ENCODE data around the gene GPR162. TPM values are rescaled to one million over a fixed set of nuclear protein-coding genes. Genes with fewer than 3 reads are reported as not detected.
A peak's percentile ranks its signal among the peaks of the same experiment; 100 is the strongest.

GPR162 gene
- total and polyA plus RNA-seq, 7 donors, result 1.2 to 16.1 (median 7.3) TPM

DNA sequence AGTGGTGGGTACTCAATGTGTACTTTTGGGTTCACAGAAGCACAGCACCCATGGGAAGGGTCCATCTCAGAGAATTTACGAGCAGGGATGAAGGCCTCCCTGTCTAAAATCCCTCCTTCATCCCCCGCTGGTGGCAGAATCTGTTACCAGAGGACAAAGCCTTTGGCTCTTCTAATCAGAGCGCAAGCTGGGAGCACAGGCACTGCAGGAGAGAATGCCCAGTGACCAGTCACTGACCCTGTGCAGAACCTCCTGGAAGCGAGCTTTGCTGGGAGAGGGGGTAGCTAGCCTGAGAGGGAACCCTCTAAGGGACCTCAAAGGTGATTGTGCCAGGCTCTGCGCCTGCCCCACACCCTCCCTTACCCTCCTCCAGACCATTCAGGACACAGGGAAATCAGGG lies 1.5 kb upstream of the GPR162 start:
- no peaks in the 10 kb centered on the region for H3K36me3 ChIP-seq
- H3K4me1 ChIP-seq, result peaks cover 0 to 21% (median 17%) of the 10 kb centered on the region in 4 donors
- no peak overlapping the region for H3K27ac ChIP-seq
- intact Hi-C loops (cut with DNase I), result no loop called here
- no peaks in the 10 kb centered on the region for H3K9me3 ChIP-seq
- DNase-seq, result no peak
- H3K4me3 ChIP-seq, result no peak overlapping the region
- no peak for TF ChIP-seq POLR2A (IDR thresholded peaks at IDR 0.05)
- TF ChIP-seq, protein P1, sequence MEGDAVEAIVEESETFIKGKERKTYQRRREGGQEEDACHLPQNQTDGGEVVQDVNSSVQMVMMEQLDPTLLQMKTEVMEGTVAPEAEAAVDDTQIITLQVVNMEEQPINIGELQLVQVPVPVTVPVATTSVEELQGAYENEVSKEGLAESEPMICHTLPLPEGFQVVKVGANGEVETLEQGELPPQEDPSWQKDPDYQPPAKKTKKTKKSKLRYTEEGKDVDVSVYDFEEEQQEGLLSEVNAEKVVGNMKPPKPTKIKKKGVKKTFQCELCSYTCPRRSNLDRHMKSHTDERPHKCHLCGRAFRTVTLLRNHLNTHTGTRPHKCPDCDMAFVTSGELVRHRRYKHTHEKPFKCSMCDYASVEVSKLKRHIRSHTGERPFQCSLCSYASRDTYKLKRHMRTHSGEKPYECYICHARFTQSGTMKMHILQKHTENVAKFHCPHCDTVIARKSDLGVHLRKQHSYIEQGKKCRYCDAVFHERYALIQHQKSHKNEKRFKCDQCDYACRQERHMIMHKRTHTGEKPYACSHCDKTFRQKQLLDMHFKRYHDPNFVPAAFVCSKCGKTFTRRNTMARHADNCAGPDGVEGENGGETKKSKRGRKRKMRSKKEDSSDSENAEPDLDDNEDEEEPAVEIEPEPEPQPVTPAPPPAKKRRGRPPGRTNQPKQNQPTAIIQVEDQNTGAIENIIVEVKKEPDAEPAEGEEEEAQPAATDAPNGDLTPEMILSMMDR (IDR thresholded peaks at IDR 0.05), result no peak
- TF ChIP-seq POLR2AphosphoS5 (IDR thresholded peaks at IDR 0.05), result no peak
- TF ChIP-seq EP300 (IDR thresholded peaks at IDR 0.05), result no peak
- 80 to 89% methylated on average over 5 of the region's 5 CpGs for WGBS, 2 donors
- H3K27me3 ChIP-seq, result no peaks in the 10 kb centered on the region

DNA sequence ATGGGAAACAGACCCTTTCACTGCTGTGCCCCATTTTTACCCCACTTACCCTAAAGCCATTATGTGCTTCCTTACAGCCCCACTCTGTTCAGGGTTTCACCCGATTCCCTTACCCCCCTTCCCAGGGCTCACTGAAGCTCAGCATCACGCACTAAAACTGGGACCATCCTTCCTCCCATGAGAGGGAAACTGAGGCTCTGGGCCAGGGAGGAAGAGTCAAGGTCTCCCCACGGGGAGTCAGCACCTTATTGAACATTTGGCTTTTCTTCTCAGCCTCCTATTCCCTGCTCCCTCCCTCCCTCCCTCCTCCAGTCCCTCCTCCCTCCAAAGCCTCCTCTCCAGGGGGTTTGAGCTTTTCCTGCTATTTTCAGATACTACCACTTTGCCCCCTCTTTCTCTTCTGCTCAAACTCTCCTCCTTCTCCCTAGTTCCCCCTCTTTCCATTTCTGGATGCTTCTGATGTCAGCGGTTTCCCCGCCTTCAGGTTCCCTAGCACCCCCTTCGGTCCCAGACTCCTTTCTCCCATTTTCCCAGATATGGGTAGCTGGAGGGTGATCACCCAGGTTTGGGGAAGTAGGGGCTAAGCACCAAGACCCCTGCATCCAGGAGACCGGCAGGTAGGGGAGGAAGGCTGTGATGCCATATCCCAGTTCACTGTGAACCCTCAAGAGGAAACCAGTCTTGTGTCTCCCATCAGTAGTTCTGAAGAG lies 960 bp downstream of the GPR162 start:
- H3K27me3 ChIP-seq, result no peaks in the 10 kb centered on the region
- peak overlapping the region in 1 of 4 donors; percentile 68 for H3K27ac ChIP-seq
- peak overlapping the region in 3 of 4 donors; percentile 47 to 58 (median 58) for H3K4me3 ChIP-seq
- no peaks in the 10 kb centered on the region for H3K9me3 ChIP-seq
- intact Hi-C loops (cut with DNase I), result no loop called here
- H3K36me3 ChIP-seq, result no peaks in the 10 kb centered on the region
- H3K4me1 ChIP-seq, result peaks cover 0 to 39% (median 34%) of the 10 kb centered on the region in 4 donors
- DNase-seq, result no peak
- TF ChIP-seq POLR2AphosphoS5 (IDR thresholded peaks at IDR 0.05) (no peak), POLR2A (IDR thresholded peaks at IDR 0.05) (no peak), EP300 (IDR thresholded peaks at IDR 0.05) (no peak)
- TF ChIP-seq, protein P1 (IDR thresholded peaks at IDR 0.05), result no peak
- WGBS, 2 donors, result 56 to 72% methylated on average over 7 of the region's 7 CpGs

DNA sequence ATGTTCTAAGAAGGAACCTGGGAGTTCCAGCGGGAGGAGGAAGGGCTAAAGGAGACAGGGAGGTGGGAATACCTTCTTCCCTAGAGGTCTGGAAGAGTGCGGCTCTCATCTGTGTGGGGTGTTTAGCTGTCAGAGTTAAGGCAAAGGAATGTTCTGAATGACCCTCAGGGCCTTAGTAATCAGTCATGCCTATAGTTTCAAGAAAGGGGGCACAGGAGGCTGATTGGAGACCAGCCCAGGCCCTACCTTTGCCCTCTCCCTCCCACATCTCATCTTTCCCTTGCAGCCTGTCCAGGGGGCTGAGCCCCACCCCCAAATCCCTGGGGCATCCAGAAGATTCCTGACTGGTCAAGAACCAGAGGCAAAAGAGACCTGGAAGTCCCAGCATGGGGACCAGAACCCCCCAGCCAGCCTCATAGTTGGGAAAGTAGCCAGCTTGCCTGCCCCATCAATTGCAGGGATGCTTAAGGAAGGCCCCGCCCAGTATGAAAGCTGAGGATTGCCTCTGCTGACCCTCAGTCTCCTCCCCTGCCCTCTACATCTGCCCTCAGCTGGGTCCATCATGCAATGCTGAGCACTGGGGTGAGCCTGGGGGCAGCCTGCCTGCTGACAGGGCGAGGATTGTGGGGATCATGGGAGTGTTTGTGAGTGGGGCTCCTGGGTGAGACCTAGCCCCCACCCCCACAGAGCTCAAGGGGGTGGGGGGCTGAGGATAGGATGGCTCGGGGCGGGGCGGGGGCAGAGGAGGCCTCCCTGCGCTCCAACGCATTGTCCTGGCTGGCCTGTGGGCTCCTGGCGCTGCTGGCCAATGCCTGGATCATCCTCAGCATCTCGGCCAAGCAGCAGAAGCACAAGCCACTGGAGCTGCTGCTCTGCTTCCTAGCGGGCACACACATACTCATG lies 1.8 kb downstream of the GPR162 start:
- Histone ChIP-seq H3K27ac (no peak overlapping the region), H3K36me3 (no peaks in the 10 kb centered on the region), H3K4me3 (no peak overlapping the region), H3K27me3 (no peaks in the 10 kb centered on the region), H3K4me1 (peaks cover 0 to 47% (median 40%) of the 10 kb centered on the region in 4 donors), H3K9me3 (no peaks in the 10 kb centered on the region)
- TF ChIP-seq EP300 (IDR thresholded peaks at IDR 0.05) (no peak), POLR2A (IDR thresholded peaks at IDR 0.05) (no peak), POLR2AphosphoS5 (IDR thresholded peaks at IDR 0.05) (no peak)
- TF ChIP-seq, protein P1 (IDR thresholded peaks at IDR 0.05), result no peak
- no peak for DNase-seq
- WGBS, 2 donors, result 62 to 83% methylated on average over 12 of the region's 12 CpGs
- intact Hi-C loops (cut with DNase I), result loop anchor here (2.0 kb wide), 2 partner anchors 45 to 89 kb away; no protein-coding TSS in a partner anchor

DNA sequence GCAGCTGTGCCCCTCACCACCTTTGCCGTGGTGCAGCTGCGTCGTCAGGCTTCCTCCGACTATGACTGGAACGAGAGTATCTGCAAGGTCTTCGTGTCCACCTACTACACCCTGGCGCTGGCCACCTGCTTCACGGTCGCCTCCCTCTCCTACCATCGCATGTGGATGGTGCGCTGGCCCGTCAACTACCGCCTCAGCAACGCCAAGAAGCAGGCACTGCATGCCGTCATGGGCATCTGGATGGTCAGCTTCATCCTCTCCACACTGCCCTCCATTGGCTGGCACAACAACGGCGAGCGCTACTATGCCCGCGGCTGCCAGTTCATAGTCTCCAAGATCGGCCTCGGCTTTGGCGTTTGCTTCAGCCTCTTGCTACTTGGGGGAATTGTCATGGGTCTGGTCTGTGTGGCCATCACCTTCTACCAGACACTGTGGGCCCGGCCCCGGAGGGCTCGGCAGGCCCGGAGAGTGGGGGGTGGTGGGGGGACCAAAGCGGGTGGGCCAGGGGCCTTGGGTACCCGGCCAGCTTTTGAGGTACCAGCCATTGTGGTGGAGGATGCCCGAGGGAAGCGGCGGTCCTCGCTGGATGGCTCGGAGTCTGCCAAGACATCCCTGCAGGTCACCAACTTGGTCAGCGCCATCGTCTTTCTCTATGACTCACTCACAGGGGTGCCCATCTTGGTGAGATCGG lies 2.6 kb downstream of the GPR162 start:
- no peak overlapping the region for H3K4me3 ChIP-seq
- DNase-seq, result no peak
- 80 to 88% methylated on average over 37 of the region's 37 CpGs for WGBS, 2 donors
- no peaks in the 10 kb centered on the region for H3K9me3 ChIP-seq
- TF ChIP-seq, protein P1 (IDR thresholded peaks at IDR 0.05), result no peak
- TF ChIP-seq EP300 (IDR thresholded peaks at IDR 0.05) (no peak), POLR2A (IDR thresholded peaks at IDR 0.05) (no peak), POLR2AphosphoS5 (IDR thresholded peaks at IDR 0.05) (no peak)
- intact Hi-C loops (cut with DNase I), result loop anchor here (2.0 kb wide), 2 partner anchors 45 to 89 kb away; no protein-coding TSS in a partner anchor
- H3K36me3 ChIP-seq, result no peaks in the 10 kb centered on the region
- no peak overlapping the region for H3K27ac ChIP-seq
- H3K4me1 ChIP-seq, result peaks cover 3 to 53% (median 42%) of the 10 kb centered on the region in 4 donors
- no peaks in the 10 kb centered on the region for H3K27me3 ChIP-seq

All from sigmoid colon (tissue), 7 donors.